Immature natural killer cell (primary cell): ENCODE measurements around the gene ITGAX. TPM values are rescaled to one million over a fixed set of nuclear protein-coding genes. Genes with fewer than 3 reads are reported as not detected.
A peak's percentile ranks its signal among the peaks of the same experiment; 100 is the strongest.

ENCODE experiments used
- DNase-seq, 3 donors: peaks; one replicate each; pipeline ENCODE4 v3.0.0; 2022; ENCODE audit warnings: mixed read lengths in 1 of 3
- H3K27ac Mint-ChIP-seq, 6 donors: one replicate each; pipeline ENCODE4 v1.8.0; 2020; ENCODE audit warnings: mixed read lengths in 6 of 6, mild to moderate bottlenecking in 5 of 6, inconsistent platforms in 4 of 6, moderate library complexity in 3 of 6
- H3K27me3 Mint-ChIP-seq, 3 donors: one replicate each; pipeline ENCODE4 v1.8.0; 2020 to 2021; ENCODE audit warnings: low read depth in 3 of 3, mild to moderate bottlenecking in 3 of 3, mixed read lengths in 3 of 3, moderate library complexity in 3 of 3, inconsistent platforms in 1 of 3
- H3K36me3 Mint-ChIP-seq, 3 donors: one replicate each; pipeline ENCODE4 v1.8.0; 2020; ENCODE audit warnings: mixed read lengths in 3 of 3, inconsistent platforms in 2 of 3, mild to moderate bottlenecking in 2 of 3
- H3K4me1 Mint-ChIP-seq, 2 donors: one replicate each; pipeline ENCODE4 v1.8.0; 2020; ENCODE audit warnings: inconsistent platforms in 2 of 2, mild to moderate bottlenecking in 2 of 2, mixed read lengths in 2 of 2, moderate library complexity in 1 of 2
- H3K4me3 Mint-ChIP-seq, 5 donors: one replicate each; pipeline ENCODE4 v1.8.0; 2020; ENCODE audit warnings: mild to moderate bottlenecking in 5 of 5, mixed read lengths in 5 of 5, inconsistent platforms in 3 of 5, moderate library complexity in 3 of 5
- H3K9me3 Mint-ChIP-seq, 6 donors: one replicate each; pipeline ENCODE4 v1.8.0; 2020; ENCODE audit warnings: mild to moderate bottlenecking in 6 of 6, mixed read lengths in 6 of 6, inconsistent platforms in 4 of 6, moderate library complexity in 3 of 6
- polyA plus RNA-seq, 3 donors: library from polyadenylated mRNA; unstranded; fragments of 300-500 nt; fragmentation: Illumina TruSeq; gene quantifications; one replicate each; pipeline ENCODE4 v1.2.3, GENCODE V29; 2021

ITGAX gene
- polyA plus RNA-seq, 3 donors from 2014 or later = 41.6 to 82.9 (median 47.9) TPM

- peak within 1 kb of the TSS; percentile 51 to 89 (median 75) for H3K27ac Mint-ChIP-seq
- H3K4me1 Mint-ChIP-seq = peaks cover 45 to 59% of the 10 kb centered on the region in 2 donors
- no peaks in the 10 kb centered on the region for H3K36me3 Mint-ChIP-seq
- DNase-seq = no peak
- peak within 1 kb of the TSS; percentile 72 to 89 (median 80) for H3K4me3 Mint-ChIP-seq
- no peaks in the 10 kb centered on the region for H3K9me3 Mint-ChIP-seq
- H3K27me3 Mint-ChIP-seq = peaks cover 5 to 12% (median 8%) of the 10 kb centered on the region in 3 donors
These were observed 73.3 kb downstream of the ITGAX start, which contains the start of gene COX6A2 for GRCh38 chr16:31428279-31428597. Gene COX6A2 (minus strand): TSS chr16:31428360. CDS start chr16:31428325, 35 bp downstream.

- DNase-seq = no peak
- Mint-ChIP-seq H3K4me3 (peak overlapping the region; percentile 41 to 89 (median 77)), H3K4me1 (peaks cover 40 to 54% of the 10 kb centered on the region in 2 donors), H3K27ac (peak overlapping the region in 4 of 6 donors; percentile 51 to 89 (median 75)), H3K27me3 (peaks cover 5 to 12% (median 7%) of the 10 kb centered on the region in 3 donors), H3K9me3 (no peaks in the 10 kb centered on the region), H3K36me3 (no peaks in the 10 kb centered on the region)
These were observed 73.8 kb downstream of the ITGAX start for GRCh38 chr16:31428638-31429247.

- Mint-ChIP-seq H3K9me3 (no peaks in the 10 kb centered on the region), H3K36me3 (no peaks in the 10 kb centered on the region), H3K4me3 (peak overlapping the region in 4 of 5 donors; percentile 27 to 89 (median 79)), H3K27me3 (peaks cover 5 to 12% (median 7%) of the 10 kb centered on the region in 3 donors), H3K4me1 (peaks cover 36 to 48% of the 10 kb centered on the region in 2 donors), H3K27ac (peak overlapping the region in 3 of 6 donors; percentile 2 to 51 (median 45))
- DNase-seq = no peak
These were observed 74.3 kb downstream of the ITGAX start for GRCh38 chr16:31429314-31429713.

- Mint-ChIP-seq H3K9me3 (no peaks in the 10 kb centered on the region), H3K4me1 (peaks cover 36 to 48% of the 10 kb centered on the region in 2 donors), H3K36me3 (no peaks in the 10 kb centered on the region)
These were observed 74.8 kb downstream of the ITGAX start for GRCh38 chr16:31429796-31430195.

GRCh38 chr16:31430380-31431052 is 75.5 kb downstream of the ITGAX start:
- DNase-seq = no peak
- Mint-ChIP-seq H3K4me1 (peaks cover 34 to 48% of the 10 kb centered on the region in 2 donors), H3K9me3 (no peaks in the 10 kb centered on the region), H3K27ac (peak overlapping the region in 4 of 6 donors; percentile 34 to 85 (median 67)), H3K27me3 (peaks cover 5 to 12% (median 7%) of the 10 kb centered on the region in 3 donors), H3K36me3 (no peaks in the 10 kb centered on the region), H3K4me3 (peak overlapping the region in 4 of 5 donors; percentile 2 to 66 (median 25))

More at GRCh38 chr16:31429796-31430195, 74.8 kb downstream of the ITGAX start:
- DNase-seq = no peak
- Mint-ChIP-seq H3K27ac (peak overlapping the region in 2 of 6 donors; percentile 45 to 53), H3K4me3 (peak overlapping the region in 2 of 5 donors; percentile 4 to 15), H3K27me3 (peaks cover 5 to 12% (median 7%) of the 10 kb centered on the region in 3 donors)

Other genes starting within 250 kb of the ITGAX start
- gene BCKDK, start 246.8 kb upstream of the ITGAX start, polyA plus RNA-seq = 10 to 100 TPM; 21.4 to 50.3 (median 30.1) TPM
- 10 to 100 TPM; 29.4 to 53.9 (median 32.6) TPM for gene KAT8, start 237.5 kb upstream of the ITGAX start, polyA plus RNA-seq
- not detected for gene PRSS8, start 219.4 kb upstream of the ITGAX start, polyA plus RNA-seq
- 1 to 10 TPM; 3.4 to 8.6 (median 6.9) TPM for gene PRSS36, start 205.1 kb upstream of the ITGAX start, polyA plus RNA-seq
- gene FUS, start 175.0 kb upstream of the ITGAX start, polyA plus RNA-seq = 100 to 1,000 TPM in 1 of 3 donors, 10 to 100 TPM in 2; 73.4 to 169 (median 87.4) TPM
- gene PYCARD, start 152.4 kb upstream of the ITGAX start, polyA plus RNA-seq = 100 to 1,000 TPM in 2 of 3 donors, 10 to 100 TPM in 1; 91.2 to 133 (median 118) TPM
- not detected for gene TRIM72, start 141.1 kb upstream of the ITGAX start, polyA plus RNA-seq
- gene PYDC1, start 138.0 kb upstream of the ITGAX start, polyA plus RNA-seq = not detected
- gene ITGAM, start 95.2 kb upstream of the ITGAX start, polyA plus RNA-seq = 100 to 1,000 TPM in 1 of 3 donors, 10 to 100 TPM in 2; 70.6 to 186 (median 89.3) TPM
- under 1 TPM in 2 of 3 donors, not detected in 1; 0.27 to 0.47 TPM for gene ITGAD, start 38.2 kb downstream of the ITGAX start, polyA plus RNA-seq
- gene COX6A2, start 73.2 kb downstream of the ITGAX start, polyA plus RNA-seq = 1 to 10 TPM in 2 of 3 donors, not detected in 1; 1.5 to 1.8 TPM
- gene ZNF843, start 87.6 kb downstream of the ITGAX start, polyA plus RNA-seq = under 1 TPM in 2 of 3 donors, not detected in 1; 0.10 to 0.17 TPM
- 10 to 100 TPM; 11.1 to 16.2 (median 14.2) TPM for gene ARMC5, start 104.3 kb downstream of the ITGAX start, polyA plus RNA-seq
- under 1 TPM in 2 of 3 donors, not detected in 1; 0.32 to 0.53 TPM for gene TGFB1I1, start 117.0 kb downstream of the ITGAX start, polyA plus RNA-seq
- 1 to 10 TPM in 1 of 3 donors, under 1 TPM in 1, not detected in 1; 0.72 to 1.9 TPM for gene SLC5A2, start 127.9 kb downstream of the ITGAX start, polyA plus RNA-seq
- gene RUSF1, start 153.2 kb downstream of the ITGAX start, polyA plus RNA-seq = 10 to 100 TPM; 18.5 to 24.3 (median 19.6) TPM
- 1 to 10 TPM in 1 of 3 donors, not detected in 2; 1.8 TPM for gene AHSP, start 172.7 kb downstream of the ITGAX start, polyA plus RNA-seq